Measurements from ENCODE around the gene CCDC126.
"Not testable (repeated sequence)": the region's sequence is repeated elsewhere in the genome, so short reads cannot be mapped to it uniquely, and the experiment has no call there.

Gene CCDC126

GRCh38 chr7:23597094-23598091 lies at the start of gene CCDC126:
CCDC126 (plus strand) TSS chr7:23597382; CDS start chr7:23611316, 13,934 bp downstream.
- DNase-seq, result peak; percentile 82

- no peak for DNase-seq
Observed at GRCh38 chr7:23547662-23548061, 49.5 kb upstream of the CCDC126 start.

GRCh38 chr7:23558303-23558702 lies 38.9 kb upstream of the CCDC126 start:
- no peak for DNase-seq

GRCh38 chr7:23570592-23571200 lies 26.5 kb upstream of the CCDC126 start:
- DNase-seq, result peak; percentile 67

- not testable (repeated sequence) for DNase-seq
Observed at GRCh38 chr7:23581975-23582374, 15.2 kb upstream of the CCDC126 start.

GRCh38 chr7:23585304-23585703 lies 11.9 kb upstream of the CCDC126 start:
- DNase-seq, result not testable (repeated sequence)

- no peak for DNase-seq
Observed at GRCh38 chr7:23586159-23586558, 11.0 kb upstream of the CCDC126 start.

- DNase-seq, result no peak
Observed at GRCh38 chr7:23590529-23590928, 6.7 kb upstream of the CCDC126 start.

- no peak for DNase-seq
Observed at GRCh38 chr7:23593706-23594105, 3.5 kb upstream of the CCDC126 start.

- no peak for DNase-seq
Observed at GRCh38 chr7:23594879-23595604, 2.1 kb upstream of the CCDC126 start.

- no peak for DNase-seq
Observed at GRCh38 chr7:23598296-23598695, 1.1 kb downstream of the CCDC126 start.

- DNase-seq, result no peak
Observed at GRCh38 chr7:23600236-23600635, 3.1 kb downstream of the CCDC126 start.

- DNase-seq, result no peak
Observed at GRCh38 chr7:23603632-23604295, 6.6 kb downstream of the CCDC126 start.

- no peak for DNase-seq
Observed at GRCh38 chr7:23604296-23604640, 7.1 kb downstream of the CCDC126 start.

- DNase-seq, result no peak
Observed at GRCh38 chr7:23607130-23607529, 9.9 kb downstream of the CCDC126 start.

GRCh38 chr7:23607866-23608265 lies 10.7 kb downstream of the CCDC126 start:
- DNase-seq, result no peak

- no peak for DNase-seq
Observed at GRCh38 chr7:23615331-23615730, 18.1 kb downstream of the CCDC126 start.

GRCh38 chr7:23616593-23616992 lies 19.4 kb downstream of the CCDC126 start:
- no peak for DNase-seq

GRCh38 chr7:23617482-23617881 lies 20.3 kb downstream of the CCDC126 start:
- DNase-seq, result no peak

- no peak for DNase-seq
Observed at GRCh38 chr7:23618241-23618640, 21.1 kb downstream of the CCDC126 start.

GRCh38 chr7:23619141-23619540 lies 22.0 kb downstream of the CCDC126 start:
- no peak for DNase-seq

GRCh38 chr7:23622506-23622925 lies 25.3 kb downstream of the CCDC126 start:
- no peak for DNase-seq

GRCh38 chr7:23628370-23628769 lies 31.2 kb downstream of the CCDC126 start:
- DNase-seq, result no peak
